ENCODE measurements around the gene SNX3.
"Not testable (repeated sequence)": the region's sequence is repeated elsewhere in the genome, so short reads cannot be mapped to it uniquely, and the experiment has no call there.

The SNX3 gene

GRCh38 chr6:108260809-108261569 is at the start of gene SNX3:
Gene SNX3 (minus strand): TSS chr6:108261040. CDS start chr6:108260921, 119 bp downstream.
- peak; percentile 44 to 79 for DNase-seq (ENCODE audit: extremely low read depth in 1 of 2, low read depth in 1 of 2)

DNA sequence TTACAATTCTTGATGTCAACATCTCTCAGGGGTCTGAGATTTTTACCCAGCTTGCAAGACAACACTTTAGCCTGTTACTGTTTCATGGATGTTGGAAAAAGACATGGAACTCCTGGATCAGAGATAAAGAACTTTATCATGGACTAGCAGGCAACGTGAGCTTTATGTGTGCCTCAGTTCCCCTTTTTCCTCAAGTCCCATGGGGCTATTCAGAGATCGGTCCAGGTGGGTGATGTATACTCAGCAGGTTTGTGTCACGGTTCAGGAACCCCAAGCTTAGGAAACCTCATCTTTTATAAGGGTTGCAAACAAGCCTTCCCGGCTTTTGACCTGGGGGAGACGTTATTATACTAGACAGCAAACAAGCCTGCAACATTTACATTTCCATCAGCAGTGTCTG is 49.0 kb upstream of the SNX3 start:
- no peak for DNase-seq (ENCODE audit: extremely low read depth in 1 of 2, low read depth in 1 of 2)

DNA sequence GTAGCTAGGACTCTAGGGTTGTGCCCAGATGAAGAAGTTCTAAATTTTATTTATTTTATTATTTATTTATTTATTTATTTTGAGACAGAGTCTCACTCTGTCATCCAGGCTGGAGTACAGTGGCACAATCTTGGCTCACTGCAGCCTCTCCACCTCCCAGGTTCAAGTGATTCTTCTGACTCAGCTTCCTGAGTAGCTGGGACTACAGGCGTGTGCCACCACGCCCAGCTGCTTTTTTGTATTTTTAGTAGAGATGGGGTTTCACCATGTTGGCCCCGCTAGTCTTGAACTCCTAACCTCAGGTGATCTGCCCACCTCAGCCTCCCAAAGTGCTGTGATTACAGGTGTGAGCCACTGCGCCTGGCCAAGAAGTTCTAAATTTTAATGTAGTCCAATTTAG is 47.8 kb upstream of the SNX3 start:
- not testable (repeated sequence) for DNase-seq (ENCODE audit: extremely low read depth in 1 of 2, low read depth in 1 of 2)

GRCh38 chr6:108304646-108305045 is 43.8 kb upstream of the SNX3 start:
- DNase-seq (ENCODE audit: extremely low read depth in 1 of 2, low read depth in 1 of 2), result no peak

DNA sequence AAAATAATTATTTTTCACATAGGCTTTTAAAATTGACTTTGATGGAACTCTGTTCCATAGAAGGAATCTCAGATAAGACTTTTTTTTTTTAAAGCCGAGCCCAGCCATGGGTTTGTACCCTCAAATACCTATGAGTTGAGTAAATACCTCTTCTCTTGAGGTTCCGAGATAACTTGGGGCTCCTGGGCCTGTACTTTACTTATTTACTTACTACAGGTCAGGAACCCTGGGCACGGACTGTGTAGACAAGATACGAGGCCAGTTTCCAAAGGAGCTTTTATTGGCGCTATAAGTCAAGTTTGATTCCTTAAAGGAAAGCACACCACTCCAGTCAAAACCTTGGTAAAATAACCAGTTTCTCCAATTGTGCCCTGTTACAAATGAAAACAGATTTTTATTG is 41.5 kb upstream of the SNX3 start:
- no peak for DNase-seq (ENCODE audit: extremely low read depth in 1 of 2, low read depth in 1 of 2)

DNA sequence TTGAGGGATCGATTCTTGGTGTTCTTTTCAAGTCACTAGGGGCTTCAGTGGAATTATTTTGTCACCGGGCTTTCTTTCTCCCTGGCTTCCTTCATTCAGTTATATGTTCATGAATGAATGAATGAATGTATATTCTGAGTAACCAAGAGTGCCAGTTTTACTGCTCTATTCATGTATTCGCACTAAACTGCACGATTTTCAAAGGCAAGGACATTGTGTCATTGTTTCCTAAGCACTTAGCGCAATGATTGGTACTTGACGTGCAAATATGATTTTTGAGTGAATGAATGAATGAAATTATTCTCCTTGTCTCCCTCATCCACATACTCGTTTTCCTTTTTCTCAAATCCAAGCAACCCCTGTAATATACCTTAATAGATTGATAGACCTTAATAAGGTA is 34.8 kb upstream of the SNX3 start:
- no peak for DNase-seq (ENCODE audit: extremely low read depth in 1 of 2, low read depth in 1 of 2)

GRCh38 chr6:108294727-108295625 is 34.1 kb upstream of the SNX3 start, which contains the start of gene AFG1L:
Gene AFG1L (plus strand): TSS chr6:108295054. CDS start chr6:108295080, 26 bp downstream.
- peak; percentile 69 to 79 for DNase-seq (ENCODE audit: extremely low read depth in 1 of 2, low read depth in 1 of 2)

- DNase-seq (ENCODE audit: extremely low read depth in 1 of 2, low read depth in 1 of 2), result peak in 1 of 2 donors; percentile 1
These were observed 33.5 kb upstream of the SNX3 start for GRCh38 chr6:108294297-108294726.

DNA sequence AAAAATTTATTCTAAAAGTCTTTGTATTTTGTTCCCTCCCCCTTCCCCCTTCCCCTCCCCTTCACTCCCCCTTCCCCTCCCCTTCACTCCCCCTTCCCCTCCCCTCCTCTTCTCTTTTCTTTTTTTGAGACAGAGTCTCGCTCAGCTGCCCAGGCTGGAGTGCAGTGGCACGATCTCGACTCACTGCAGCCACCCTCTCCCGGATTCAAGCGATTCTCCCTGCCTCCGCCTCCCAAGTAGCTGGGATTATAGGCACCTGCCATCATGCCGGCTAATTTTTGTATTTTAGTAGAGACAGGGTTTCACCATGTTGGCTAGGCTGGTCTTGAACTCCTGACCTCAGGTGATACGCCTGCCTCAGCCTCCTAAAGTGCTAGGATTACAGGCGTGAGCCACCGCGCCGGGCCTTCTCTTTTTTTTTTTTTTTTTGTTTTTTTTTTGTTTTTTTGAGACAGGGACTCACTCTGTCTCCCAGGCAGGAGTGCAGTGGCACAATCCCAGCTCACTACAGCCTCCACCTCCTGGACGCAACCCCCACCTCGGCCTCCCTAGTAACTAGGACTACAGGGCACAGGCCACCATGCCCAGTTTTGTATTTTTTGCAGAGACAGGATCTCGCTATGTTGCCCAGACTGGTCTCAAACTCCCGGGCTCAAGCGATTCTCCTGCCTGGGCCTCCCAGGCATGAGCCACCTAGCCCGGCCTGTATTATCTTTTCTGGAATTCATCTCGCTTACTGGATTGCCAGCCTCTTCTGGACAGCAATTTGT is 32.9 kb upstream of the SNX3 start:
- DNase-seq (ENCODE audit: extremely low read depth in 1 of 2, low read depth in 1 of 2), result no peak

GRCh38 chr6:108292561-108292960 is 31.7 kb upstream of the SNX3 start:
- not testable (repeated sequence) for DNase-seq (ENCODE audit: extremely low read depth in 1 of 2, low read depth in 1 of 2)

- no peak for DNase-seq (ENCODE audit: extremely low read depth in 1 of 2, low read depth in 1 of 2)
These were observed 30.3 kb upstream of the SNX3 start for GRCh38 chr6:108291091-108291490.

GRCh38 chr6:108288742-108289141 is 27.9 kb upstream of the SNX3 start:
- DNase-seq (ENCODE audit: extremely low read depth in 1 of 2, low read depth in 1 of 2), result no peak

GRCh38 chr6:108287373-108287772 is 26.5 kb upstream of the SNX3 start:
- no peak for DNase-seq (ENCODE audit: extremely low read depth in 1 of 2, low read depth in 1 of 2)

GRCh38 chr6:108286366-108286765 is 25.5 kb upstream of the SNX3 start:
- DNase-seq (ENCODE audit: extremely low read depth in 1 of 2, low read depth in 1 of 2), result no peak

GRCh38 chr6:108285381-108285780 is 24.5 kb upstream of the SNX3 start:
- DNase-seq (ENCODE audit: extremely low read depth in 1 of 2, low read depth in 1 of 2), result no peak

DNA sequence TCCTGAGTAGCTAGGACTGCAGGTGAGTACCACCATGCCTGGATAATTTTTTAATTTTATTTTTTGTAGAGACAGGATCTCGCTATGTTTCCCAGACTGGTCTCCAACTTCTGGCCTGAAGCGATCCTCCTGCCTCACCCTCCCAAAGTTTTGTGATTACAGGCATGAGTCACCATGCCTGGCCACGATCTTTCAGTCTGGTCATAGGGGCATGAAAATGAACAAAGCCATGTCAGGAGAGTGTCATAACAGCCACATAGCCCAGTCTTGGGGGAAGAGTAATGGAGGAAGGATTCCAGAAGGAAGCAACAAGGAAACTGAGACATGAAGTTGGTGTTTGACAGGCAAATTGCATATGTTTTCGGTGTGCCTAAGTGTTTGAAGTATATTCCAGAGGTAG is 17.0 kb upstream of the SNX3 start:
- no peak for DNase-seq (ENCODE audit: extremely low read depth in 1 of 2, low read depth in 1 of 2)

GRCh38 chr6:108277295-108277694 is 16.5 kb upstream of the SNX3 start:
- no peak for DNase-seq (ENCODE audit: extremely low read depth in 1 of 2, low read depth in 1 of 2)

DNA sequence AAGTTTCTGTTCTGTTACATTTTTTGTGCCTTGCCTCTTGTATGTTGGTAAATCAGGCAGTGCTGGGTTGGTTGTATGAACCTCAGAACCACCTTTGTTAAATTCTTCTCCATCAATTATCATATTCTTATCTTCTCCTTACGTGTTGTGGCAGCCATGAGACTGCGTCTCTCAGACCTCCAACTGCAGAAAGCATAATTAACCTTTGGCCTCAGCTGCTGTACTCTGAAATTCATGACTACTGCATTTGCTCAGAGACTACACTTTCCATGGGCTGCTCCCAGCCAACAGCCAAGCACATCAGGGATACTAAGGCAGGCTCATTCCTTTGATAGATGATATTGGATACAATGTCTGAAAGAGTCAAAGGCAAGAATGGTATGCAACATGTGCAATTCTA is 15.1 kb upstream of the SNX3 start:
- no peak for DNase-seq (ENCODE audit: extremely low read depth in 1 of 2, low read depth in 1 of 2)

- no peak for DNase-seq (ENCODE audit: extremely low read depth in 1 of 2, low read depth in 1 of 2)
These were observed 13.7 kb upstream of the SNX3 start for GRCh38 chr6:108274546-108274945.

- DNase-seq (ENCODE audit: extremely low read depth in 1 of 2, low read depth in 1 of 2), result not testable (repeated sequence)
These were observed 9.1 kb upstream of the SNX3 start for GRCh38 chr6:108269955-108270354.

DNA sequence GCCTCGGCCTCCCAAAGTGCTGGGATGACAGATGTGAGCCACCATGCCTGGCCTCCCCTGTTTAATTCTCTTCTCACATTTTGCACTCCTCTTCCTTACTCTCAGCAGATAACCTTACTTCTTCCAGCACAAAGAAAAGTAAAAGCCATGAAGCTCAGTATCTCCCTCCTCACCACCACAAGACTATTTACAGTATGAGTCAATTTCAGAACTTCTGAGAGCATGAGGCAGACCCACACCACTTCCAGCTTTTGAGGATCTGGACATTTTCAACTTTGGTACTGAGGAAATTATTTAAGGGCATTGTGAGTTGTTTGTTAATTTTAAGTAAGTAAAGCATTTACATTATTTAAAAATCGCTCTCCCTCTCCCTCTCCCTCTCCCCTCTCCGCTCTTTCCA is 8.0 kb upstream of the SNX3 start:
- DNase-seq (ENCODE audit: extremely low read depth in 1 of 2, low read depth in 1 of 2), result no peak
